DOHH2 (cell line): ENCODE measurements around the gene KAT2A.

Source experiments
- CTCF ChIP-seq: fragments of 200-600 bp; sonication (generic); IDR thresholded peaks from one replicate; pipeline ENCODE4 v1.5.1; 2014; ENCODE audit warnings: antibody characterized with exemption, mild to moderate bottlenecking, low read depth, low read length; ENCODE audit not compliant: poor library complexity, severe bottlenecking
- EZH2phosphoT487 ChIP-seq: fragments of 200-600 bp; sonication (generic); IDR thresholded peaks from 2 replicates; pipeline ENCODE4 v1.6.1; 2017; ENCODE audit warnings: borderline replicate concordance, mild to moderate bottlenecking, antibody characterized with exemption, low read length, moderate library complexity, mixed read lengths

- TF ChIP-seq CTCF (peak; percentile 15), EZH2phosphoT487 (no peak)
Measured at GRCh38 chr17:42107597-42108576, 13.3 kb downstream of the KAT2A start.
